Stimulated activated CD4-positive, alpha-beta T cell treated with anti-CD3 and anti-CD28 coated beads, Interleukin-12 subunit alpha, Interleukin-12 subunit beta, amount 100 ng/mL, for 48 hours (primary cell): ENCODE measurements around the gene VPS52.
A peak's percentile ranks its signal among the peaks of the same experiment; 100 is the strongest.
"Not testable (repeated sequence)": the region's sequence is repeated elsewhere in the genome, so short reads cannot be mapped to it uniquely, and the experiment has no call there.

Experiments used
- DNase-seq, 3 donors: peaks; one replicate each; pipeline ENCODE4 v3.0.0-alpha.2; 2020; ENCODE audit warnings: low read depth in 2 of 3, low spot score in 1 of 3

Gene VPS52

DNA sequence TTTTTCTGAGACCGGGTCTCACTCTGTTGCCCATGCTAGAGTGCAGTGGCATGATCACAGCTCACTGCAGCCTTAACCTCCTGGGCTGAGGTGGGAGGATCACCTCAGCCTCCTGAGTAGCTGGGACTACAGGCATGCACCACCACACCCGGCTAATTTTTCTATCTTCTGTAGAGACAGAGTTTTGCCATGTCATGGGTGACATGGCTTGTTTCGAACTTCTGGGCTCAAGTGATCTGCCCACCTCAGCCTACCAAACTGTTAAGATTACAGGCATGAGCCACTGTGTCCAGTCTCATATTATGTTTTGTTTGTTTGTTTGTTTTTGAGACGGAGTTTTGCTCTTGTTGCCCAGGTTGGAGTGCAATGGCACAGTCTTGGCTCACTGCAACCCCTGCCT, 13.5 kb upstream of the VPS52 start:
- DNase-seq: not testable (repeated sequence)

- no peak for DNase-seq
These were observed 8.9 kb upstream of the VPS52 start for GRCh38 chr6:33280539-33280938.

- no peak for DNase-seq
These were observed 8.4 kb upstream of the VPS52 start for GRCh38 chr6:33279971-33280511.

- no peak for DNase-seq
These were observed 7.6 kb upstream of the VPS52 start for GRCh38 chr6:33279257-33279695.

DNA sequence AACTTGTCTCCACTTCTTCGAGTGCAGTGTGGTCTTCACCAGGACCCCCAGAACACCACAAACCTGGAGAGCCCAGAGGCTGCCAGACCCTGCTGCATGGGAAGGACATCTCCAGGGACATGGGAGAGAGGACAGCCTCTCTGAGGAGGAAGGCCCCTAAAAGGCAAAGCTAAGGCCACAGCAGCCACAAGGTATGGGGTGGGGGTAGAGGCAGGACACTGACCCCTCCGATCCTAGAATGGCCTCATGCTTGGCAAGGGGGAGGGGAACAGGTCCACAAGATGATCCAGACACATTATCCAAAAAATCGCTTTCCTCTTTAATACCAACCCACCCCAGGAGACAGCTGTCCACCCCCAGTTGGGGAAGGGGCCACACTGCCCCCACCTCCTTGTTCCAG, 7.1 kb upstream of the VPS52 start:
- no peak for DNase-seq

GRCh38 chr6:33278392-33278741, 6.7 kb upstream of the VPS52 start:
- no peak for DNase-seq

DNA sequence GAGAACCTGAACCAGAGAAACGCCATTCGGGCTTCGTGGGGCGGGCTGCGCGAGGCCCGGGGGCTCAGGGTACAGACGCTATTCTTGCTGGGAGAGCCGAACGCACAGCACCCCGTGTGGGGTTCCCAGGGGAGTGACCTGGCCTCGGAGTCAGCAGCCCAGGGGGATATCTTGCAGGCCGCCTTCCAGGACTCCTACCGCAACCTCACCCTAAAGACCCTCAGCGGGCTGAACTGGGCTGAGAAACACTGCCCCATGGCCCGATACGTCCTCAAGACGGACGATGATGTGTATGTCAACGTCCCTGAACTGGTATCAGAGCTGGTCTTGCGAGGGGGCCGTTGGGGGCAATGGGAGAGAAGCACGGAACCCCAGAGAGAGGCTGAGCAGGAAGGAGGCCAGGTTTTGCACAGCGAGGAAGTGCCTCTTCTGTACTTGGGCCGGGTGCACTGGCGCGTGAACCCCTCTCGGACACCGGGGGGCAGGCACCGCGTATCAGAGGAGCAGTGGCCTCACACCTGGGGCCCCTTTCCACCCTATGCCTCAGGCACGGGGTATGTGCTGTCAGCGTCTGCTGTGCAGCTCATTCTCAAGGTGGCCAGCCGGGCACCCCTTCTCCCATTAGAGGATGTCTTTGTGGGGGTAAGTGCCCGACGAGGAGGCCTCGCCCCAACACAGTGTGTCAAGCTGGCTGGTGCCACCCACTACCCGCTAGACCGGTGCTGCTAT, 6.2 kb upstream of the VPS52 start:
- DNase-seq: no peak

DNA sequence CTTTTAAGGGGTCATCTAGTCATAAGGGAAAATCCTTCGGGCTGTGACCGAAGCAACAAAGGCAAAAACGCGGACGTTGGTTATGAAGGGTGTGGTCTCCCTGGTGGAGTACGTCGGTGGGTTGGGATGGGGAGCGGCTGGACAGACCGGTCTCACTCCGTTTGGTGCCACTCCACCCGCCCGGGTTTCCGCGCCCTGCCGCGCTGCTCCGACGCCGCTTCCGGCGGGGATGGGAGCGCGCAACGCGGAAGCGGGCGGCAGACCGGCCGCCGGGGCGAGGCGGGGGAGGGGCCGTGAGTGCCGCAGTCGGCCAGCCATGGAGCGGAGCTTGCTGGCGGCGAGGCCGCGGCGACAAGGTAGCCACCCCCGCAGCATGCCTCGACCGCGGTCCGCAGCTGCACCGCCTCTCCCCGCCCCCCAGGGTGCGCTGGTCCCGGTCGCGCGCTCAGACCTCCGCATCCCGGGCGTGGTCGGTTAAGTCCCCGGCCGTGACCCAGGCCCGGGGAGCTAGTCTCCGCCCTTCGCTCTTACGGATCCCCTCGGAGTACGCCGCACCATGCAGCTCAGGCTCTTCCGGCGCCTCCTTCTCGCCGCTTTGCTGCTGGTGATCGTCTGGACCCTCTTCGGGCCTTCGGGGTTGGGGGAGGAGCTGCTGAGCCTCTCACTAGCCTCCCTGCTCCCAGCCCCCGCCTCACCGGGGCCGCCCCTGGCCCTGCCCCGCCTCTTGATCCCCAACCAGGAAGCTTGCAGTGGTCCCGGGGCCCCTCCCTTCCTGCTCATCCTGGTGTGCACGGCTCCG, 5.4 kb upstream of the VPS52 start, which contains the start of gene B3GALT4:
Gene B3GALT4, plus strand, starts transcription at position 260 of the 799 bp plus-strand sequence. Its CDS starts 297 bp downstream, at position 557.
- DNase-seq: peak; percentile 69 to 78 (median 69)

GRCh38 chr6:33276581-33276863, 4.8 kb upstream of the VPS52 start:
- no peak for DNase-seq

DNA sequence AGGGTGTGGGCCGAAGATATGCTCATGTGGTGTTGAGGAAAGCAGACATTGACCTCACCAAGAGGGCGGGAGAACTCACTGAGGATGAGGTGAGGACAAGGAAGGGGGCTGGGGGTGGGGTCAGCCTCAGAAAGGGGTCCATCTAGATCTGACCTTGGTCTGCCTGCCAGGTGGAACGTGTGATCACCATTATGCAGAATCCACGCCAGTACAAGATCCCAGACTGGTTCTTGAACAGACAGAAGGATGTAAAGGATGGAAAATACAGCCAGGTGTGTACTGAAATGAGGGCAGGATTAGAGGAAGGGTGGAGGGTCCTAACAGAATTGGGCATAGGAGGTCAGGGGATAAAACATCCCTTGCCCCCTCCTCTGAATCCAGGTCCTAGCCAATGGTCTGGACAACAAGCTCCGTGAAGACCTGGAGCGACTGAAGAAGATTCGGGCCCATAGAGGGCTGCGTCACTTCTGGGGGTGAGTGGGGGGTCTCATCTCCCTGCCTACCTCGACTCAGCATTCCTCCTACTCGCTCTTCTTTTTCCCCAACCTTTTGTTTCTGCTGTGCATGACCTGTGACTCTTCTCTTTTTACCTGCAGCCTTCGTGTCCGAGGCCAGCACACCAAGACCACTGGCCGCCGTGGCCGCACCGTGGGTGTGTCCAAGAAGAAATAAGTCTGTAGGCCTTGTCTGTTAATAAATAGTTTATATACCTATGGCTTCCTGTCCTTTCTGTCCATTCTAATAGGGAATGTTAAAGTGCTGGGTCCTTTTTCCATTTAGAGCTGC, 4.3 kb upstream of the VPS52 start:
- not testable (repeated sequence) for DNase-seq

GRCh38 chr6:33273924-33274902, 2.5 kb upstream of the VPS52 start:
- DNase-seq: no peak

DNA sequence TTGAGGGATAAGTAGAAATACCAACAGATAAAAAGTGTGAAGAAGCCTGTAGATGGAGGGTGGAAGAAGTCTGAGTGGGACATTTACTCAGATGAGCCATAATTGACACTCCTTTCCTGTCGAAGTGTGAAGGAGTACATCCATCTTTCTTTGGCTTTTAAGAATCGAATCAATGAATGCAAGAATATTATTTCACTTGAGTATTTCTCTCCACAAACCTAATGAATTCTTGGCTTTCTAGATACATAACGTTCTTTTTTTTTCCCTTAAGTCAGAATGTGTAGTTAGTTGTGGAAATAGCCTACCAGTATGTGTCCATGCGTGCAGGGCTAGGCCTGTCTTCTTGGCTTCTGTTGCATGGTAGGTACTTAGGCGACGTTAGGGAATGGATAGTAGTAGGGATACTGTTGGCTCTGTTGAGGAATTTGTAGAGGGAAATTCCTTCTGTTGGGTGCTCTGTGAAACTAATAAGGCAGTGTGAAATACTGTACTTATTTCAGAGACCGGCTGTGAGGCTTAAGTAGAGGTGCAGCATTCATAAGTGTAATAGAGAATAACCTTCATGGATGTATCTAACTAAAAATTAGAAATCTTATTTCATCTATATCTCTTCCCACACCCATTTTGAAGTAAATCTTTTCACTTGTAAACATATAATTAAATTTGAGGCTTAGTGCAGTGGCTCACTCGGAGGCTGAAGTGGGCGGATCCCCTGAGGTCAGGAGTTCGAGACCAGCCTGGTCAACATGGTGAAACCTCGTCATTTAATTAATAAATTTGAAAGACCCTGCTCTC, 1.6 kb upstream of the VPS52 start:
- DNase-seq: no peak

DNA sequence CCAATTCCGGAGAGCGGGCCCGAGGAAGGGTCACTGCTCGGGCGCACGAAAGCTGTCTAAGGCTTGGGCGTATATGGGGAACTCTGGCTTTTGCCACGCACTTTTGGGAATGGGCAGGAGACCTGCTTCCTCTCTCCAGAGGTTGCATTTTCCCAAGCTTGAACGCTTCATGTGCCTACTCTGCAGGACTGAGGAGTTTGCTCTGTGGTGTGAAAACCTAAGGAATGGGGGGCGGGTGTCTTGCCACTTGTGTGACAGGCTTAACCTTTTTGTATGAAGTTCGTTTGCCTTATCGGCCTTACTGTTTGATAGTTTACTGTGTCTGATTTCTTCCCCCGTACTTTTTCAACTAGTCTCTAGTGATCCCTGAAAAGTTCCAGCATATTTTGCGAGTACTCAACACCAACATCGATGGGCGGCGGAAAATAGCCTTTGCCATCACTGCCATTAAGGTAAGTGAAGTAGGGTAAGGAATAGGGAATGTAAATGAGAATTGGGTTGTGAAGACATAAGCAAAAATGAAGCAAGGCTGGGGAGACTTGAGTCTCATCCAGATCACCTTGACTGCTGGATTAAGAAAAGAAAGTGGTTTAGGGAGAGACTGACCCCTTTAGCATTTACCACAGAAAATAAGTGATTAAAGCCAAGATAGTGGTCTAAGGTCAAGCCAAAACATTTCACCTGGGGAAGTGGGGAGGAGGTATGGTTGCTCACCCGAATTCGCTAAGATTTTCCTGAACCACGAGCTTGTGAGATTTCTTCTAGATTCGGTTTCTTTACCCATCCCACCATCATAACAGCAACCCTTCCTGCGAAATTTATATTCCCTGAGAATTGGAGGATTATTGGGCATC, 826 bp upstream of the VPS52 start:
- DNase-seq: no peak

DNA sequence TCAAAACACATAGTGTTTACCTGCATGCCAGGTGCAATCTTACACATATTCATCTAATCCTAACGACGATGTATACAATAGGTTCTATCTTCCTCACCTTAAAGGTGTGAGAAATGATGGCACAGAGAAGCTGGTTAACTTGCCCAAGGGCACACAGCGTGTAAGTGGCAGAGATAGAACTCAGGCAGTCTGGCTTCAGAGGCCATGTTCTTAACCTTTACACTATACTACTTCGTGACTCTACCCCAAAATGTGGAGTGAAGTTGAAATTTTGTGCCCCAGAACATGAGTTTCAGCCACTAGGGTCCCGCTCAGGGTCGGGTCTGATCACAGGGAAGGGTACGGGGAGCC, 584 bp downstream of the VPS52 start:
- DNase-seq: no peak

DNA sequence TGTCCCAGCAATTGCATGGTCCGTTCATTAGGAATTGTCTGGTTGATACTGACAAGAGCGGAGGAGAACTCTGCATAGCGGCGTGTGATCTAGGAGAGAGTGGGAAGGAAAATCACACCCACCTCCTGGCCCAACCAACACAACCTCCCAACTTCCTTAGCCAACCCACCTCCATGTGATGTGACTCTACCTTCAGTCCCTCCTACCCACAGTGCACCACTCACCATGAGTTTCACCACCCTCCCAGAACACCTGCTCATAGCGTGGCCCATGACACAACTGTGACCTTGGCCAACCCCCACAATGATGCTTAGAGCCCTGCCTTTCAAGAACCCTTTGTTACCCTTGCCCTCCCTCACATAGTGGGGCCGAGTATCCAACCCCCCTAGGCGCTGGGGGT, 7.7 kb downstream of the VPS52 start:
- no peak for DNase-seq

DNA sequence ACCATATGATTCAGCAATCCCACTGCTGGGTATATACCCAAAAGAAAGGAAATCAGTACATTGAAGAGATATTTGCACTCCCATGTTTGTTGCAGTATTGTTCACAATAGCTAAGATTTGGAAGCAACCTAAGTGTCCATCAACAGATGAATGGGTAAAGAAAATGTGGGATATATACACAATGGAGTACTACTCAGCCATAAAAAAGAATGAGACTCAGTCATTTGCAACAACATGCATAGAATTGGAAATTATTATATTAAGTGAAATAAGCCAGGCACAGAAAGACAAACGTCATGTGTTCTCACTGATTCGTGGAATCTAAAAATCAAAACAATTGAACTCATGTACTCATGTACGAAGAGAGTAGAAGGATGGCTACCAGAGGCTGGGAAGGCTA, 9.2 kb downstream of the VPS52 start:
- not testable (repeated sequence) for DNase-seq

- DNase-seq: no peak
These were observed 12.6 kb downstream of the VPS52 start for GRCh38 chr6:33259032-33259431.

DNA sequence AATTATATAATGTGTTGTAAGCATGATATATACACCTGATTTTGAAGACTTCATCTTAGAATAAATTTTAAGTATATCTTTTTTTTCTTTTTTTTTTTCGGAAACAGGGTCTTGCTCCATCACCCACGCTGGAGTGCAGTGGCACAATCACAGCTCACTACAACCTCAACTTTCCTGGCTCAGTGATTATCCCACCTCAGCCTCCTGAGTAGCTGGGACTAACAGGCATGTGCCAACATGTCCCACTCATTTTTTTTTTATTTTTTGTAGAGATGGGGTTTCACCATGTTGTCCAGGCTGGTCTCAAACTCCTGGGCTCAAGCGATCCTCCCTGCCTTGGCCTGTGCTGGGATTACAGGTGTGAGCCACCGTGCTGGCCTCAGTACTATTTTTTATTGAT, 17.1 kb downstream of the VPS52 start:
- DNase-seq: no peak

GRCh38 chr6:33252759-33253158, 18.9 kb downstream of the VPS52 start:
- no peak for DNase-seq
